SH-SY5Y (cell line): Measurements from ENCODE around the gene CRYBG2.

Experiments used
- GATA2 ChIP-seq: IDR thresholded peaks from 2 replicates; pipeline ENCODE4 v1.6.1; 2011; ENCODE audit warnings: mild to moderate bottlenecking, low read depth, low read length
- GATA3 ChIP-seq: IDR thresholded peaks from 2 replicates; pipeline ENCODE4 v1.6.1; 2011; ENCODE audit warnings: low read depth, mild to moderate bottlenecking, low read length, moderate library complexity

DNA sequence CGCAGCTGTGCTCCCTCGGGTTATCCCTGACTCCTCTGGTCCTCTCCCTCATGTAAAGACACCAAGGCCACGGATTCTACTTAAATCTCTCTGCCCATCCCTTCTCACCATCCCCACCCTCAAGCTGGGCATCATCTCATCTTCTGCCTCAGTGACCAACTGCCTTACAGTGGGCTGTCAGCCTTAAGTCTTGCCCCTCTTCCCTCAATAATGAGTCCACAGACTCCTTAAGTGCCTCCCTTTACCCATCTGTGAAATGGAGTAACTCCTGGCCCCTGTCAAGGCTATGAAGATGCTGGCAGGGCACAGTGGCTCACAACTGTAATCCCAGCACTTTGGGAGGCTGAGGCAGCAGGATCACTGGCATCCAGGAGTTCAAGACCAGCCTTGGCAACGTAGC, 62.0 kb downstream of the CRYBG2 start:
- TF ChIP-seq GATA2 (no peak), GATA3 (no peak)
